ENCODE results near the gene PIK3R4. TPM values are rescaled to one million over a fixed set of nuclear protein-coding genes. Genes with fewer than 3 reads are reported as not detected.

Gene PIK3R4
- total RNA-seq, 4 donors from 2014 or later: 33.9 to 38.4 (median 37.6) TPM

DNA sequence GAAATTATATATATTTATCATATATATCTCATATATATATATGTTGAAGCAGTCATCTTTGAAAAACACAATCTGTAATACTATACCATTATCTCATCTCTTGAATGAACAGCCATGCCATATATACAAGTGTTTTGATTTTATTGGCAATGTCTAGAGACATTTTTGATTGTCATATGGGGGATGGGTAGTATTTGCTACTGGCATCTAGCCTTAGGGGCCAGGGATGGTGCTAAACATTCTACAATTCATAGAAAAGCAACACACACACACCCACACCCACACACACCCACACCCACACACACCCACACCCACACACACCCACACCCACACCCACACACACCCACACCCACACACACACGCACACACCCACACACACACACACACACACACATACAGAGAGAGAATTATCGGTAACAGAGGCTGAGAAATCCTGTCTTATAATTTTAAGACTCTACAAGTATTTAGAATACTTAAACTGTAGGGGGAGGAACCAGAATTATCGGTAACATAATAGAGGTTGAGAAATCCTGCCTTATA, 11.1 kb upstream of the PIK3R4 start:
- TF ChIP-seq POLR2A (IDR thresholded peaks at IDR 0.05): no peak
- TF ChIP-seq, protein P1, sequence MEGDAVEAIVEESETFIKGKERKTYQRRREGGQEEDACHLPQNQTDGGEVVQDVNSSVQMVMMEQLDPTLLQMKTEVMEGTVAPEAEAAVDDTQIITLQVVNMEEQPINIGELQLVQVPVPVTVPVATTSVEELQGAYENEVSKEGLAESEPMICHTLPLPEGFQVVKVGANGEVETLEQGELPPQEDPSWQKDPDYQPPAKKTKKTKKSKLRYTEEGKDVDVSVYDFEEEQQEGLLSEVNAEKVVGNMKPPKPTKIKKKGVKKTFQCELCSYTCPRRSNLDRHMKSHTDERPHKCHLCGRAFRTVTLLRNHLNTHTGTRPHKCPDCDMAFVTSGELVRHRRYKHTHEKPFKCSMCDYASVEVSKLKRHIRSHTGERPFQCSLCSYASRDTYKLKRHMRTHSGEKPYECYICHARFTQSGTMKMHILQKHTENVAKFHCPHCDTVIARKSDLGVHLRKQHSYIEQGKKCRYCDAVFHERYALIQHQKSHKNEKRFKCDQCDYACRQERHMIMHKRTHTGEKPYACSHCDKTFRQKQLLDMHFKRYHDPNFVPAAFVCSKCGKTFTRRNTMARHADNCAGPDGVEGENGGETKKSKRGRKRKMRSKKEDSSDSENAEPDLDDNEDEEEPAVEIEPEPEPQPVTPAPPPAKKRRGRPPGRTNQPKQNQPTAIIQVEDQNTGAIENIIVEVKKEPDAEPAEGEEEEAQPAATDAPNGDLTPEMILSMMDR (IDR thresholded peaks at IDR 0.05): no peak
- DNase-seq (ENCODE audit: low spot score in 2 of 2): no peak
- H3K4me3 ChIP-seq (ENCODE audit: low read depth, poor library complexity, severe bottlenecking): no peak overlapping the region
- WGBS, 2 donors: 75 to 79% methylated on average over 3 of the region's 3 CpGs
- intact Hi-C loops (cut with DNase I; ENCODE audit: low total_unique reads): no loop called here

DNA sequence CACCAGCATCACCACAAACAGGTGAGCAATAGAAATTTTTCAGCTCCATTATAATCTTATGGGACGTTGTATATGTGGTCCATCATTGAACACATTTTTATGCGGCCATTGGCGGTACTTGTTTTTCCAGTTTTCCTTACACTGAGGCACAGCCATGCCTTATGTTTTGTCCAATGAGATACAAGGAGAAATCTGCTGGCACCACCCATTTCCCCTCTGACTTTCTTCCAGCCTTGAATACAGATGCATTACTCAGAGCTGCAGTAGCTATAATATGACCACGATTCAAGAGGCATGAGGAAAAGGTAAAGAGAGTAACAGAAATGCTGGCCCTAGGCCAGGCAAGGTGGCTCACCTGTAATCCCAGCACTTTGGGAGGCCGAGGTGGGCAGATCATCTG, 9.0 kb upstream of the PIK3R4 start:
- no peak for DNase-seq (ENCODE audit: low spot score in 2 of 2)
- intact Hi-C loops (cut with DNase I; ENCODE audit: low total_unique reads): no loop called here
- H3K4me3 ChIP-seq (ENCODE audit: low read depth, poor library complexity, severe bottlenecking): no peak overlapping the region
- 55 to 58% methylated on average over 5 of the region's 5 CpGs for WGBS, 2 donors
- TF ChIP-seq, protein P1 (IDR thresholded peaks at IDR 0.05): no peak
- no peak for TF ChIP-seq POLR2A (IDR thresholded peaks at IDR 0.05)

DNA sequence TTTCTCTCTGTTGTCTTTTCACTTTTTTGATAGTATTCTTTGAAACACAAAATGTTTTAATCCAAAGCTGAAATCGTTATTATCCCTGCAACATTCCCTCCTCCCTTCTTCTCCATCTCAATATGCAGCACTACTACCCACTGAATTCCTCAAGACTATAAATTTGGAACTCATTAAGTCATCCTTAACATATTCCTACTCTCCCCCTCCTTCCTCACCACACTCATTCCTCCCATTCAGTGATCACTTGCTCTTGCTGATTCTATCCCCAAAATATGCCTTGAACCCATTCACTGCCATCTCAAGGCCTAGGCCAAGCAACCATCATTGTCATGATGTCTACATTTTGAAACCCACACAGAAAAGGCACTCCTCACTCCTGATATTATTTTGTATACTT, 2.4 kb upstream of the PIK3R4 start:
- DNase-seq (ENCODE audit: low spot score in 2 of 2): no peak
- no peak overlapping the region for H3K4me3 ChIP-seq (ENCODE audit: low read depth, poor library complexity, severe bottlenecking)
- 30 to 42% methylated on average over 1 of the region's 1 CpG for WGBS, 2 donors
- TF ChIP-seq POLR2A (IDR thresholded peaks at IDR 0.05): no peak
- TF ChIP-seq, protein P1 (IDR thresholded peaks at IDR 0.05): no peak
- intact Hi-C loops (cut with DNase I; ENCODE audit: low total_unique reads): no loop called here

DNA sequence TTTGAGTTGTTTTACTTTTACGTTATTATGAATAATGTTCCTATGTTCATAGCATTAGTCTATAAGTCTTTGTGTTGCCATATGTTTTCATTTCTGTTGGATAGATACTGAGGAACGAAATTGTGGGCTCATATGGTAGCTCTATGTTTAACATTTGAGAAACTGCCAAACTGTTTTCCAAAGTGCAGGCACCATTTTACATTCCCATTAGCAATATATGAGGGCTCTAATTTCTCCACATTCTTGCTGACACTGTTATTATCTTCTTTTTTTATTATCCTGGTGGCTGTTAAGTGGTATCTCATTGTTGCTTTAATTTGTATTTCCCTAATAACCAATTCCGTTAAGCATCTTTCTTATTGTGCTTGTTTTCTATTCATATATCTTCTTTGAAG, 1.8 kb upstream of the PIK3R4 start:
- intact Hi-C loops (cut with DNase I; ENCODE audit: low total_unique reads): no loop called here
- no peak for DNase-seq (ENCODE audit: low spot score in 2 of 2)
- TF ChIP-seq POLR2A (IDR thresholded peaks at IDR 0.05): no peak
- TF ChIP-seq, protein P1 (IDR thresholded peaks at IDR 0.05): no peak
- 45% methylated on average over 3 of the region's 3 CpGs for WGBS, 2 donors
- no peak overlapping the region for H3K4me3 ChIP-seq (ENCODE audit: low read depth, poor library complexity, severe bottlenecking)

DNA sequence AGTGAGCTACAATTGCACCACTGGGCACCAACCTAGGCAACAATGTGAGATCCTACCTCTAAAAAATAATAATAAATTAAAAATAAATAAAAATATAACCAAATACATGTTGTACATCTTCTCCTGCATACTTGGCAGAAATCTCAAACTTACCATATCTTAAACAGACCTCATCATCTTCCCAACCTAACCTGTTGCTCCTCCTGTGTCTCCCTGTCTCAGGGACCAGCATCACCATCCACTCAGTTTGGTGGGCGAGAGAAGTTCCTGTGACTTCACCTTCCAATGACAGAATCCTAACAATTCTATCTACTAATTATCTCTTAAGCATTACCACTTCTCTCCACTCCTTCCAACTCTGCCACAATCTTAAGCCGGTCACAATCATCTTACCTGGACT, 3.3 kb downstream of the PIK3R4 start:
- no peak for TF ChIP-seq POLR2A (IDR thresholded peaks at IDR 0.05)
- TF ChIP-seq, protein P1 (IDR thresholded peaks at IDR 0.05): no peak
- no peak for DNase-seq (ENCODE audit: low spot score in 2 of 2)
- whole genome bisulfite sequencing, 2 donors: 83 to 94% methylated on average over 2 of the region's 2 CpGs
- intact Hi-C loops (cut with DNase I; ENCODE audit: low total_unique reads): no loop called here
- no peak overlapping the region for H3K4me3 ChIP-seq (ENCODE audit: low read depth, poor library complexity, severe bottlenecking)

DNA sequence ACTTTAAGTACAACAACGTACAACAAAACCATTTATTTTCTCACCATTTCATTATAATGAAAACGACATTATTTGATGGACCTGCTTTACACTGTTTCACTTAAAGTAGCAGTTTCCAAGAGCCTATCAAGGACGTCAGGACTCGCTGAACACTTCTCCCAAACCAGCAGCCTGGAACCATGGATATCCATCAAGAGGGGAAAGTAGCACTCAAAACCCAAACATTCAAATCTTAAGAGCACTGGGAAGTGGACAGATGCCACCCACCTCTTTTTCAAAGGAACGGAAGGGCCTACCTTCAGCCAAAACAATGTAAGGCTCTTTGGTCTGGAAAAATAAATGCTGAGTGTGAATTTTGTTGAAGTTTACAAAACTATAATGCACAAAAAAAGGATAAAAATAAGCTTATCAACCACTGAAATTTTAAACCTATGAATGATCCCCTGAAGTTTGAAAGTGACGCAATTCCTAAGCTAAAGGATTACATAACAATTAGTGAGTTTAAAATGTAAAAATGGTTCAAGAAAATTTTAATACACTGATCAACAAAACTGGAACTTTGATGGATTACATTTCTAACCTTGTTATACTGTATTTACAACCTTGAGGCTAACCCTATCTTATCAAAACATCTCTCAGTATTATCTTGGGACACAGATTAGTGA, 4.6 kb downstream of the PIK3R4 start:
- DNase-seq (ENCODE audit: low spot score in 2 of 2): no peak
- WGBS, 2 donors: 90 to 93% methylated on average over 6 of the region's 6 CpGs
- TF ChIP-seq, protein P1 (IDR thresholded peaks at IDR 0.05): no peak
- TF ChIP-seq POLR2A (IDR thresholded peaks at IDR 0.05): no peak
- intact Hi-C loops (cut with DNase I; ENCODE audit: low total_unique reads): no loop called here
- H3K4me3 ChIP-seq (ENCODE audit: low read depth, poor library complexity, severe bottlenecking): no peak overlapping the region

All from lower leg skin (tissue), 4 donors.